OCI-LY1 (cell line): ENCODE results near the gene NID1.

ENCODE experiments used
- H2AFZ ChIP-seq: fragments of 200-600 bp; sonication (generic), shearing (Covaris generic); 2 replicates; pipeline ENCODE4 v1.6.0; 2014; ENCODE audit warnings: antibody characterized with exemption, mild to moderate bottlenecking, low read length
- H3F3A ChIP-seq: fragments of 200-600 bp; sonication (generic), shearing (Covaris generic); 2 replicates; pipeline ENCODE4 v1.6.0; 2014; ENCODE audit warnings: mild to moderate bottlenecking, antibody characterized with exemption, low read length, moderate library complexity; ENCODE audit not compliant: insufficient read depth
- H3K27ac ChIP-seq: fragments of 200-600 bp; sonication (generic); 2 replicates; pipeline ENCODE4 v1.5.1; 2014; ENCODE audit warnings: low read length, mixed run types, mild to moderate bottlenecking, low read depth; ENCODE audit not compliant: poor library complexity, severe bottlenecking
- H3K27me3 ChIP-seq: fragments of 200-600 bp; sonication (generic); 2 replicates; pipeline ENCODE4 v1.6.0; 2014; ENCODE audit warnings: antibody characterized with exemption, mild to moderate bottlenecking, low read length, moderate library complexity; ENCODE audit not compliant: insufficient read depth
- H3K36me3 ChIP-seq: fragments of 200-600 bp; sonication (generic); 2 replicates; pipeline ENCODE4 v1.6.1; 2014; ENCODE audit warnings: mild to moderate bottlenecking, antibody characterized with exemption, low read length, moderate library complexity, mixed read lengths; ENCODE audit not compliant: insufficient read depth
- H3K4me1 ChIP-seq: fragments of 200-600 bp; sonication (generic); 2 replicates; pipeline ENCODE4 v1.5.1; 2014; ENCODE audit warnings: mild to moderate bottlenecking, low read length, moderate library complexity; ENCODE audit not compliant: insufficient read depth, severe bottlenecking
- H3K4me2 ChIP-seq: fragments of 200-600 bp; sonication (generic), shearing (Covaris generic); 2 replicates; pipeline ENCODE4 v1.6.1; 2014; ENCODE audit warnings: low read length
- H3K4me3 ChIP-seq: fragments of 200-600 bp; sonication (generic); 2 replicates; pipeline ENCODE4 v1.5.1; 2014; ENCODE audit warnings: low read length, low read depth, mild to moderate bottlenecking, mixed read lengths; ENCODE audit not compliant: poor library complexity, severe bottlenecking
- H3K79me2 ChIP-seq: fragments of 200-600 bp; shearing (Covaris generic); 2 replicates; pipeline ENCODE4 v1.6.1; 2016; ENCODE audit warnings: mixed run types, low read length, mixed read lengths; ENCODE audit not compliant: insufficient read depth
- H3K9ac ChIP-seq: fragments of 200-600 bp; sonication (generic), shearing (Covaris generic); 2 replicates; pipeline ENCODE4 v1.6.1; 2014; ENCODE audit warnings: mild to moderate bottlenecking, low read length, mixed read lengths
- H3K9me2 ChIP-seq: fragments of 200-600 bp; sonication (generic), shearing (Covaris generic); 2 replicates; pipeline ENCODE4 v1.6.1; 2014; ENCODE audit warnings: low read depth, mild to moderate bottlenecking, low read length, mixed read lengths
- H3K9me3 ChIP-seq: fragments of 200-600 bp; shearing (Covaris generic); 2 replicates; pipeline ENCODE4 v1.6.1; 2014; ENCODE audit warnings: low read length, mixed read lengths
- H4K20me1 ChIP-seq: fragments of 200-600 bp; sonication (generic), shearing (Covaris generic); 2 replicates; pipeline ENCODE4 v1.6.0; 2016; ENCODE audit warnings: mild to moderate bottlenecking, low read length; ENCODE audit not compliant: insufficient read depth
- EZH2 ChIP-seq: fragments of 200-600 bp; sonication (generic), shearing (Covaris generic); IDR thresholded peaks from 2 replicates; pipeline ENCODE4 v1.8.0; 2017; ENCODE audit warnings: borderline replicate concordance, mixed run types, mild to moderate bottlenecking, antibody characterized with exemption, low read length, moderate library complexity, mixed read lengths
- TF ChIP-seq, protein P1 (sequence below): fragments of 200-600 bp; sonication (generic), shearing (Covaris generic); IDR thresholded peaks from 2 replicates; pipeline ENCODE4 v1.5.1; 2017; ENCODE audit warnings: mild to moderate bottlenecking, antibody characterized with exemption, low read length, moderate library complexity, mixed read lengths

NID1 gene

GRCh38 chr1:235954306-235955283 is 110.3 kb downstream of the NID1 start:
- H3F3A ChIP-seq: no peaks in the 10 kb centered on the region
- peaks cover 11% of the 10 kb centered on the region for H3K4me1 ChIP-seq
- no peaks in the 10 kb centered on the region for H3K9me2 ChIP-seq
- no peak overlapping the region for H2AFZ ChIP-seq
- no peak overlapping the region for H3K9ac ChIP-seq
- H3K79me2 ChIP-seq: no peaks in the 10 kb centered on the region
- no peaks in the 10 kb centered on the region for H4K20me1 ChIP-seq
- H3K27me3 ChIP-seq: no peaks in the 10 kb centered on the region
- H3K36me3 ChIP-seq: no peaks in the 10 kb centered on the region
- no peak overlapping the region for H3K4me3 ChIP-seq
- H3K4me2 ChIP-seq: no peak overlapping the region
- no peaks in the 10 kb centered on the region for H3K9me3 ChIP-seq
- TF ChIP-seq, protein P1, sequence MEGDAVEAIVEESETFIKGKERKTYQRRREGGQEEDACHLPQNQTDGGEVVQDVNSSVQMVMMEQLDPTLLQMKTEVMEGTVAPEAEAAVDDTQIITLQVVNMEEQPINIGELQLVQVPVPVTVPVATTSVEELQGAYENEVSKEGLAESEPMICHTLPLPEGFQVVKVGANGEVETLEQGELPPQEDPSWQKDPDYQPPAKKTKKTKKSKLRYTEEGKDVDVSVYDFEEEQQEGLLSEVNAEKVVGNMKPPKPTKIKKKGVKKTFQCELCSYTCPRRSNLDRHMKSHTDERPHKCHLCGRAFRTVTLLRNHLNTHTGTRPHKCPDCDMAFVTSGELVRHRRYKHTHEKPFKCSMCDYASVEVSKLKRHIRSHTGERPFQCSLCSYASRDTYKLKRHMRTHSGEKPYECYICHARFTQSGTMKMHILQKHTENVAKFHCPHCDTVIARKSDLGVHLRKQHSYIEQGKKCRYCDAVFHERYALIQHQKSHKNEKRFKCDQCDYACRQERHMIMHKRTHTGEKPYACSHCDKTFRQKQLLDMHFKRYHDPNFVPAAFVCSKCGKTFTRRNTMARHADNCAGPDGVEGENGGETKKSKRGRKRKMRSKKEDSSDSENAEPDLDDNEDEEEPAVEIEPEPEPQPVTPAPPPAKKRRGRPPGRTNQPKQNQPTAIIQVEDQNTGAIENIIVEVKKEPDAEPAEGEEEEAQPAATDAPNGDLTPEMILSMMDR: no peak
- TF ChIP-seq EZH2: no peak
- no peak overlapping the region for H3K27ac ChIP-seq

GRCh38 chr1:235953801-235954200 is 111.1 kb downstream of the NID1 start:
- Histone ChIP-seq H3K36me3 (no peaks in the 10 kb centered on the region), H3K4me2 (no peak overlapping the region), H3K27me3 (no peaks in the 10 kb centered on the region), H3K9me3 (no peaks in the 10 kb centered on the region), H4K20me1 (no peaks in the 10 kb centered on the region), H3K9me2 (no peaks in the 10 kb centered on the region), H2AFZ (no peak overlapping the region), H3K9ac (no peak overlapping the region), H3K4me3 (no peak overlapping the region), H3F3A (no peaks in the 10 kb centered on the region), H3K27ac (no peak overlapping the region), H3K4me1 (peaks cover 11% of the 10 kb centered on the region), H3K79me2 (no peaks in the 10 kb centered on the region)
- TF ChIP-seq, protein P1: no peak
- TF ChIP-seq EZH2: no peak

DNA sequence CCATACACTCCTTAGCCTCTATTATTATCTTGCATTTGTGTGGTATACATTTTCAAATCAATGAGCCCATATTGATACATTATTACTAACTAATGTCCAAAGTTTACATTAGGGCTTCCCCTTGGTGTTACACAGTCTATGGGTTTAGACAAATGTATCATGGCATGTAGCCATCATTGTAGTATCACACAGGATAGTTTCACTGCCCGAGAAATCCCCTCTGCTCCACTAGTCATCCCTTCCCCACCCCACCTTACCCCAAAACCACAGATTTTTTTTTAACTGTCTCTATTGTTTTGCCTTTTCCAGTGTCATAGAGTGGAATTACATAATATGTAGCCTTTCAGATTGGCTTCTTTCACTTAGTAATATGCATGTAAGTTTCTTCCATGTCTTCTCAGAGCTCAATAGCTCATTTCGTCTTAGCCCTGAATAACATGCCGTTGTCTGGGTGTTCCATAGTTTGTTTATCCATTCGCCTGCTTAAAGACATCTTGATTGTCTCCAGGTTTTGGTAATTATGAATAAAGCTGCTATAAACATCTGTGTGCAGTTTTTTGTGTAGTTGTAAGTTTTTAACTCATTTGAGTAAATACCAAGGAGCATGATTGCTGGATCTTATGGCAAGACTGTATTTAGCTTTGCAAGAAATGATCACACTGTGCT is 111.8 kb downstream of the NID1 start:
- Histone ChIP-seq H3K79me2 (no peaks in the 10 kb centered on the region), H3K9ac (no peak overlapping the region), H3K4me3 (no peak overlapping the region), H3K27ac (no peak overlapping the region), H3K9me2 (no peaks in the 10 kb centered on the region), H4K20me1 (no peaks in the 10 kb centered on the region), H3K4me2 (no peak overlapping the region), H3F3A (no peaks in the 10 kb centered on the region), H3K27me3 (no peaks in the 10 kb centered on the region), H3K36me3 (no peaks in the 10 kb centered on the region), H3K4me1 (peaks cover 11% of the 10 kb centered on the region), H3K9me3 (no peaks in the 10 kb centered on the region), H2AFZ (no peak overlapping the region)
- TF ChIP-seq EZH2: no peak
- TF ChIP-seq, protein P1: no peak
